ENCODE measurements around the gene GPC3. TPM values are rescaled to one million over a fixed set of nuclear protein-coding genes. Genes with fewer than 3 reads are reported as not detected.

The GPC3 gene
- total and polyA plus RNA-seq, 7 donors: 0.43 to 2.3 (median 1.4) TPM

DNA sequence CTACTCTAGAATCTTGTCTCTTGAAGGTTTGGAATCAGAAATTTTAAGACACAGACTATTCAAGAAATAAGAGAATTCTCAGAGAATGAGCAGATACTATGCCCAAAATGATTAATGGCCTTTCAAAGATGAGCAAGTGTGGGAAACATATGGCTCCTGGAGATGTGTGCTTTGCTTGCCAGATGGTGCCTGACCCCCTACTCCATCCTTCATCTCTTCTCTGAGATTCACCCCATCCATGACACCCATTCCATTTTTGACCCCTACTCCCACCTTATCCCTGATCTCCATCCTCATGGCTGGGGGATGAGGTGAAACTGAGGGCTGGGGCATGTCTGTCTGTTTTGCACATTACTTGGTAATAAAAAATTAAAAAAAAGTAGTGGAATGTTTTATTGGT lies 75.5 kb downstream of the GPC3 start:
- Histone ChIP-seq H3K4me1 (no peaks in the 10 kb centered on the region), H3K27ac (no peak overlapping the region), H3K27me3 (ENCODE audit: insufficient read depth in 3 of 3, low read length in 2 of 3) (peaks cover 0 to 13% (median 0%) of the 10 kb centered on the region in 3 donors), H3K4me3 (no peak overlapping the region), H3K36me3 (ENCODE audit: insufficient read depth in 1 of 2, low read depth in 1 of 2) (no peaks in the 10 kb centered on the region), H3K9me3 (no peaks in the 10 kb centered on the region)
- intact Hi-C loops (cut with DNase I): no loop called here
- ATAC-seq (no peak), DNase-seq (no peak)
- TF ChIP-seq, protein P1, sequence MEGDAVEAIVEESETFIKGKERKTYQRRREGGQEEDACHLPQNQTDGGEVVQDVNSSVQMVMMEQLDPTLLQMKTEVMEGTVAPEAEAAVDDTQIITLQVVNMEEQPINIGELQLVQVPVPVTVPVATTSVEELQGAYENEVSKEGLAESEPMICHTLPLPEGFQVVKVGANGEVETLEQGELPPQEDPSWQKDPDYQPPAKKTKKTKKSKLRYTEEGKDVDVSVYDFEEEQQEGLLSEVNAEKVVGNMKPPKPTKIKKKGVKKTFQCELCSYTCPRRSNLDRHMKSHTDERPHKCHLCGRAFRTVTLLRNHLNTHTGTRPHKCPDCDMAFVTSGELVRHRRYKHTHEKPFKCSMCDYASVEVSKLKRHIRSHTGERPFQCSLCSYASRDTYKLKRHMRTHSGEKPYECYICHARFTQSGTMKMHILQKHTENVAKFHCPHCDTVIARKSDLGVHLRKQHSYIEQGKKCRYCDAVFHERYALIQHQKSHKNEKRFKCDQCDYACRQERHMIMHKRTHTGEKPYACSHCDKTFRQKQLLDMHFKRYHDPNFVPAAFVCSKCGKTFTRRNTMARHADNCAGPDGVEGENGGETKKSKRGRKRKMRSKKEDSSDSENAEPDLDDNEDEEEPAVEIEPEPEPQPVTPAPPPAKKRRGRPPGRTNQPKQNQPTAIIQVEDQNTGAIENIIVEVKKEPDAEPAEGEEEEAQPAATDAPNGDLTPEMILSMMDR (IDR thresholded peaks at IDR 0.05): no peak

DNA sequence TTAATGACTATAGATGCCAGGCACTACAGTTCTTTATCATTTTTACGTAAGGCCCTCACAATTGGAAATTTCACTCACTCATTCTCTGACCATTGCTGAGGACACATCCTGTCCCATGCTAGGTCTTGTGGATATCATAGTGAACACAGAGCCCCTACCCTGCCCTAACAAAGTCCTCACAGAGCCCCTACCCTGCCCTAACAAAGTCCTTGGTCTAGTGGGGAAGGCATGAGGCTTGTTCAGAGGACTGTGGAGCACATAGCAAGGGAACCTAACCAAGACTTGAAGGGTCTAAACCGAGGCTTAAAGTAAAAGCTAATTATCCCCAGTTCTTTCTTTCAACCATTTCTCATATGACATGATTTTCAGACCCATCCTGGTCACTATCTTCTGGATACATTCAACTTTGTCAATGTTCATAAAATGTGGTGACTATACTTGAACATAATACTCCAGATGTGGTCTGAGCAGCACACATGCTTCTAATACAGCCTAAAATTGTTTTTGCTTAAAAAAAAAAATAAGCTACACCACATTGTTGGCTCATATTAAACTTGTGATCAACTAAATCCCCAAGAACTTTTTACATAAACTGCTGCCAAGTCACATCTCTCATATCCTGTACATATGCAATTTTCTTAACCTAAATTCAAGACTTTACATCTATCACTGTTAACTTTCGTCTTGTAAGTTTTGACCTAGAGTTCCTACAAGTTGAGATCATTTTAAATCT lies 77.0 kb downstream of the GPC3 start:
- Histone ChIP-seq H3K27me3 (ENCODE audit: insufficient read depth in 3 of 3, low read length in 2 of 3) (peaks cover 0 to 16% (median 0%) of the 10 kb centered on the region in 3 donors), H3K4me1 (no peaks in the 10 kb centered on the region), H3K27ac (no peak overlapping the region), H3K4me3 (no peak overlapping the region), H3K9me3 (no peaks in the 10 kb centered on the region), H3K36me3 (ENCODE audit: insufficient read depth in 1 of 2, low read depth in 1 of 2) (no peaks in the 10 kb centered on the region)
- intact Hi-C loops (cut with DNase I): no loop called here
- ATAC-seq: no peak
- 46 to 76% (median 64%) methylated on average over 3 of the region's 3 CpGs for WGBS, 3 donors
- TF ChIP-seq, protein P1 (IDR thresholded peaks at IDR 0.05): no peak
- DNase-seq: no peak

DNA sequence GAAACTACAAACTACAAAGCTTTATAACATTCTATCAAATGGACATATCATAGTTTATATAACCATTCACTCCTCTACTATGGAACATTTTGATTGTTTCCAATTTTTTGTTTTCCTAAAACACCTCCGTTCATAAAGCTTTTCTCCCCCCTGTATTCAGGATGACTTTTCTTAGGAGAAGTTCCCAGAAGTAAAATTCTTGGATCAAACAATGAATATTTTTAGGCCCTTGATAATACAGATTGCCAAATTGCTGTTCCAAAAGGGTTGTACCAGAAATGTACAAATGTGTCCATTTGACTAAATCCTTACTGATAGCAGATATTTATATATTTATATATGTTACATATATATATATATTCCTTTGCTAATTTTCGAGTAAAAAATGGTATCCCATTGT lies 77.8 kb downstream of the GPC3 start:
- ATAC-seq: no peak
- intact Hi-C loops (cut with DNase I): no loop called here
- DNase-seq: no peak
- Histone ChIP-seq H3K27me3 (ENCODE audit: insufficient read depth in 3 of 3, low read length in 2 of 3) (peaks cover 0 to 22% (median 0%) of the 10 kb centered on the region in 3 donors), H3K4me1 (no peaks in the 10 kb centered on the region), H3K27ac (no peak overlapping the region), H3K9me3 (no peaks in the 10 kb centered on the region), H3K4me3 (no peak overlapping the region), H3K36me3 (ENCODE audit: insufficient read depth in 1 of 2, low read depth in 1 of 2) (no peaks in the 10 kb centered on the region)
- 40 to 66% (median 52%) methylated on average over 2 of the region's 2 CpGs for WGBS, 3 donors
- TF ChIP-seq, protein P1 (IDR thresholded peaks at IDR 0.05): no peak

GRCh38 chrX:133905305-133905704 lies 80.1 kb downstream of the GPC3 start:
- Histone ChIP-seq H3K36me3 (ENCODE audit: insufficient read depth in 1 of 2, low read depth in 1 of 2) (no peaks in the 10 kb centered on the region), H3K27me3 (ENCODE audit: insufficient read depth in 3 of 3, low read length in 2 of 3) (peaks cover 0 to 19% (median 0%) of the 10 kb centered on the region in 3 donors), H3K4me3 (no peak overlapping the region), H3K27ac (no peak overlapping the region), H3K9me3 (no peaks in the 10 kb centered on the region), H3K4me1 (no peaks in the 10 kb centered on the region)
- intact Hi-C loops (cut with DNase I): no loop called here
- WGBS, 3 donors: 68 to 72% (median 70%) methylated on average over 3 of the region's 3 CpGs
- TF ChIP-seq, protein P1 (IDR thresholded peaks at IDR 0.05): no peak
- no peak for ATAC-seq
- DNase-seq: no peak
